Effector CD8-positive, alpha-beta T cell (primary cell): ENCODE measurements around the gene ATP1A1.
A peak's percentile ranks its signal among the peaks of the same experiment; 100 is the strongest.

ENCODE experiments used
- DNase-seq: peaks from one replicate; lab custom pipeline; 2025; lab: John Stamatoyannopoulos, UW

ATP1A1 gene

GRCh38 chr1:116345011-116345410, 28.0 kb upstream of the ATP1A1 start:
- DNase-seq: no peak

- DNase-seq: peak; percentile 44
Measured at GRCh38 chr1:116345843-116346242, 27.2 kb upstream of the ATP1A1 start.

GRCh38 chr1:116346943-116347673, 25.9 kb upstream of the ATP1A1 start:
- no peak for DNase-seq

- no peak for DNase-seq
Measured at GRCh38 chr1:116347696-116348095, 25.3 kb upstream of the ATP1A1 start.

- no peak for DNase-seq
Measured at GRCh38 chr1:116350097-116350645, 22.9 kb upstream of the ATP1A1 start.

- no peak for DNase-seq
Measured at GRCh38 chr1:116351914-116352313, 21.1 kb upstream of the ATP1A1 start.

GRCh38 chr1:116352349-116352813, 20.7 kb upstream of the ATP1A1 start:
- no peak for DNase-seq

GRCh38 chr1:116353155-116353554, 19.9 kb upstream of the ATP1A1 start:
- DNase-seq: no peak

GRCh38 chr1:116356067-116356466, 17.0 kb upstream of the ATP1A1 start:
- no peak for DNase-seq

GRCh38 chr1:116356673-116357072, 16.4 kb upstream of the ATP1A1 start:
- DNase-seq: no peak

- DNase-seq: no peak
Measured at GRCh38 chr1:116357487-116357886, 15.6 kb upstream of the ATP1A1 start.

GRCh38 chr1:116359060-116359830, 13.8 kb upstream of the ATP1A1 start:
- DNase-seq: no peak

GRCh38 chr1:116359871-116360270, 13.2 kb upstream of the ATP1A1 start:
- DNase-seq: no peak

- DNase-seq: no peak
Measured at GRCh38 chr1:116360429-116361173, 12.4 kb upstream of the ATP1A1 start.

- no peak for DNase-seq
Measured at GRCh38 chr1:116361648-116362047, 11.4 kb upstream of the ATP1A1 start.

GRCh38 chr1:116362050-116362449, 11.0 kb upstream of the ATP1A1 start:
- no peak for DNase-seq

GRCh38 chr1:116365353-116365780, 7.7 kb upstream of the ATP1A1 start:
- no peak for DNase-seq

GRCh38 chr1:116365857-116366256, 7.2 kb upstream of the ATP1A1 start:
- no peak for DNase-seq

GRCh38 chr1:116367256-116367945, 5.6 kb upstream of the ATP1A1 start:
- no peak for DNase-seq

- no peak for DNase-seq
Measured at GRCh38 chr1:116368241-116368640, 4.8 kb upstream of the ATP1A1 start.

- no peak for DNase-seq
Measured at GRCh38 chr1:116370181-116370580, 2.9 kb upstream of the ATP1A1 start.

- no peak for DNase-seq
Measured at GRCh38 chr1:116371752-116372151, 1.3 kb upstream of the ATP1A1 start.
